HG02759 (cell line): ENCODE measurements around the gene IGFL2.
"Not testable (repeated sequence)": the region's sequence is repeated elsewhere in the genome, so short reads cannot be mapped to it uniquely, and the experiment has no call there.

Source experiments
- ATAC-seq: cut with Tn5 transposase; IDR thresholded peaks from one replicate; pipeline ENCODE4 v1.9.1; 2021; ENCODE audit warnings: mild to moderate bottlenecking, moderate library complexity; ENCODE audit not compliant: unreplicated experiment

IGFL2 gene

DNA sequence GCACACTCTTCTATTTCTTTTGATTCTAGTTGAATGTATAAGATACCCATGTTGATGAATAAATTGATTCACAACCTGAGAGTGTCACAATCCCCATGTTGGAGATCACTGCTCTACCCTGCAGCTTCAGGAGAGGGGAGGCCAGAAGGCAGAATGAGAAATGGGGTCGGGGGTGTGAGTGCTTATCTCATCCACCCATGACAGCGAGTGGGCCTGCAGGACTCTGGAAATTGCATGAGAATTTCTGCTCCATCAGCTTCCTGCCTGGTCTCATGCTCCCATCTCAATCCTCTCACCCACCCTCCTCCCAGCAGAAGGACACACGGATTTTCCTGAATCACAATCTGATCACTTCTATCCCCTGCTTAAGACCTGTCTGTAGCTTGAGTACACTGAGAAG lies 58.6 kb downstream of the IGFL2 start:
- no peak for ATAC-seq

- ATAC-seq: not testable (repeated sequence)
Observed at GRCh38 chr19:46207858-46208257, 59.8 kb downstream of the IGFL2 start.

- ATAC-seq: no peak
Observed at GRCh38 chr19:46209051-46209450, 61.0 kb downstream of the IGFL2 start.

- ATAC-seq: no peak
Observed at GRCh38 chr19:46209472-46209871, 61.4 kb downstream of the IGFL2 start.

- ATAC-seq: no peak
Observed at GRCh38 chr19:46210669-46211068, 62.6 kb downstream of the IGFL2 start.
